Right hindlimb (tissue), 1 donor: Measurements from ENCODE around the gene BHMT2.
A peak's percentile ranks its signal among the peaks of the same experiment; 100 is the strongest.

ENCODE experiments used
- DNase-seq: peaks from one replicate; pipeline ENCODE4 v3.0.0-alpha.2; 2018

Gene BHMT2

DNA sequence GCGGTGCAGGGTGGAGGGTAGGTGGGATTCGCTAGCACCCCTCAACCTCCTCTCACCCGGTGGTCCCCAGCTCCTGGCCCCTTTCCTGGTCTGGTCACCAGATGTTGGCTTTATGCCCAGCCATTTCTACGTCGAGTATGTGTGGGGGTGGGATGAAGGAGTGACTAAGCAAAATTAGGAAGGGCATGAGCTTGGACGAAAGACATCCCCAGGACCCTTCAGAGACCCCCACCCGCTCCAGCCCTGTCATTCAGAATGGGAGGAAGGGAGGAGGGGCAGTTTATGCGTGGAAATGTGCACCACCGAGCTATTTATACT, 742 bp downstream of the BHMT2 start:
- peak; percentile 48 for DNase-seq

DNA sequence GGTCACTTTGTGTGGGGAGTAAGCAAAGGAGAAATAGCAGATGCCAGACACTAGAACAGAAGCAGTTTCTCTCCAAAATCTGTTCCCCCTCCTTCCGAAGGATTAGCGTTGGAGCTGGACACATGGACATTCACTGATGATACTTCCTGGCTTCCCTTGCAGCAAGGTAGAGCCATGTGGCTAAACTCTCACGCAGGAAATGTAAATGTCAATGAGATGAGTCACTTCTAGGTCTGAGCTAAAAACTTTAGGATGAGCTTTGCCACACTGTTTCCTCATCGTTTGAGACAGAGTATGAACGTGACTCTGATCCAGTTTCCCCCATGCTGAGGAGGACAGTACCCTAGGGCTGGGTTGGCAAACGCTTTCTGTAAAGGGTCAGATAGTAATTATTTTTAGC, 5.1 kb downstream of the BHMT2 start:
- no peak for DNase-seq

DNA sequence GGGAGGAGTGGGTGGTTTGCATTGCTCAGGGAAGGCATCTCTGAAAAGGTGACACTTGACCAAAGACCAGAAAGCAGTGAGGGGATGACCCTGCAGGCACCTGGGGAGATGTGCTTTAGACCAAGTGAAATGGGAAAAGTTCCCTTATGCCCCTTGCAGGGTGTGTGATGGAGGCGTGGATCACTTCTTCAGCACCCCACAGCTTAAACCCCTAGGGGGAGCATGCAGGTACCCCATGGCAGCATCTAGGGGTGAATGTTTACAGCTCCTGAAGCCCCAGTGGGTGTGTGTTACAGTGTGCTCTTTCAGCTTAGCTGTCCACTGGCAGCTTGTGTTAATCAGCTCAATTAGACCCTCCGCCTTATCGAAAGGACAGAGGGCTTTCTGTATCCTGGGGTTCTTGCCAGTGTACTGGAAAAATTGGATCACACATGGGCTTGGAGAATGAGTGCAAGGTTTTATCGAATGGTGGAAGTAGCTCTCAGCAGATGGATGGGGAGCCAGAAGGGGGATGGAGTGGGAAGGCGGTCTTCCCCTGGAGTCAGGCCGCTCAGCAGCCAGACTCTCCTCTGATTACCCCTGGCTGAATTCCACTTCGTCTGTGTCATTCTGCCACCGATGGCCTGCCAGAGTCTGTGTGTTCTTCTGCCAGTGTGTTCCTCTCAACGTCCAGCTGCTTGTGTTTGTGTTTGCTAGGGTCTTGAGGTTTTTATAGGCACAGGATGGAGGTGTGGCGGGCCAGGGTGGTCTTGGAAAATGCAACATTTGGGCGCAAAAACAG, 6.3 kb downstream of the BHMT2 start:
- DNase-seq: no peak

DNA sequence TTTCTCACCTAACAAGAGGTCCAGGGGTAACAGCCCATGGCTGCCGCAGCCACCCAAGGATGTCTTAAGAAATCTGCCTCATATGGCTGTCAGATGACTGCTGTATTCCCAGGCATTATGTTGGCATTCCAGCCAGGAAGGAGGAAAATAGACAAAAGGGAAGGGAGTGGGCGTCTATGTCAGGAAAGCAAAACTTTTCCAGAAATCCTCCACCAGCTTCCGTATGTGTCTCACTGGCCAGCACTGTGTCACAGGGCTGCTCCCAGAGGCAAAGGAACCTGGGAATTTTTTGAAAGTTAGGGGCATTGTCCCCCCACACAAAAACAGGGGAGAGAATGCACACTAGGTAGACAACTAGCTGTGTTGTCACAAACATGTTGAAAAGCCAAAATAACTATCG, 7.3 kb downstream of the BHMT2 start:
- no peak for DNase-seq

GRCh38 chr5:79077680-79078365, 8.3 kb downstream of the BHMT2 start:
- no peak for DNase-seq

DNA sequence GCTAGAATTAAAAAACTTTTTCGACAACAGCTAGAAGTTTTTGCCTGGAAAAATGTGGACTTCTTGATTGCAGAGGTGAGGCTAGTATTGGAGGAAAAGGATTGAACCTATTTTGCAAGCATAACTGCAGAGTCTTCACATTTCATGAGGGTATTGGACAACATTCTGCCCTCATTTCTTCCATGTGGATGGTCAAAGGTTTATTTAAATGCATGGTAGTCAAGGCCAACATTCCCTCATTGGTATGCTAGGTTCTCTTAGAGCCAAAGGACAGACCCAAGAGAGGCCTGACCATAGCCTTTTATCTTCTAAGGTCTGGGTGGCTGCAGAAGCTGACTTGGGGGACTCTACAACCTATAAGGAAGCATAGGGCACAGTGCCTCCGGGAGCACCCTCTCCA, 11.2 kb downstream of the BHMT2 start:
- no peak for DNase-seq

DNA sequence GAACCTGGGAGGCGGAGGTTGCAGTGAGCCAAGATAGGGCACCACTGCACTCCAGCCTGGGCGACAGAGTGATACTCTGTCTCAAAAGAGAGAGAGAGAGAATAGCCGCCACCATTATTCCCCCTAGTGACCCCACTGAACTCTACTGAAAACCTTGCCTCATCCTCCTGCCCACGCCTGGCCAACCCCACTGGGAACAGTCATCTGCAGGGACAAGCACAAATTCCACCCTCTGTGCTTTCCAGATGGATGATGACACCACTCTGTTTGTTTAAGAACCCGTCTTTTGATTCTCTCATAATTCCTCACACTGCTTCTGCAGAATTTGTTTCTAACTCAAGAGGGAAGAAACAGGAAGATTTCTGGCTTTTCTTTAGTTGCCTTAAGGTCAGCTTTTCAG, 12.2 kb downstream of the BHMT2 start:
- no peak for DNase-seq

GRCh38 chr5:79086116-79086515, 16.5 kb downstream of the BHMT2 start:
- DNase-seq: no peak

DNA sequence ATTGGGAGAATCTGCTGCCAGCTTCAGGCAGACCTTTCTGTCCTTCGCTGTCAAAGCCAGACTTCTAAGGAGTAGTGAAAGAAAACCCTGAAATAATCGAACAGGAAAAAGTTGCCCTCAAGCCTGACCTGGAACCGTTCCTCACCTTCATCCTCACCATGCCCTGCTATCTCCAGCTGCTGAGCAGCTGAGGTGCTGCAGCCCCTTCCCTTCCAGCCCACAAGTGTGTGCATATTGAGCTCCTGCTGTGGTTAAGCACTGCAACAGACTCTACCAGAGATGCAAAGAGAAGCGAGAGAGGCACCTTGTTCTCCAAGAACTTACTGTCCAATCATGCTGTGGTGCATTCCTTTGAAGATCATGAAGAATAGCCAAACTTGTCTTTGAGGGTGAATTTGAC, 18.9 kb downstream of the BHMT2 start:
- DNase-seq: no peak

- DNase-seq: no peak
Observed at GRCh38 chr5:79091064-79091463, 21.5 kb downstream of the BHMT2 start.

DNA sequence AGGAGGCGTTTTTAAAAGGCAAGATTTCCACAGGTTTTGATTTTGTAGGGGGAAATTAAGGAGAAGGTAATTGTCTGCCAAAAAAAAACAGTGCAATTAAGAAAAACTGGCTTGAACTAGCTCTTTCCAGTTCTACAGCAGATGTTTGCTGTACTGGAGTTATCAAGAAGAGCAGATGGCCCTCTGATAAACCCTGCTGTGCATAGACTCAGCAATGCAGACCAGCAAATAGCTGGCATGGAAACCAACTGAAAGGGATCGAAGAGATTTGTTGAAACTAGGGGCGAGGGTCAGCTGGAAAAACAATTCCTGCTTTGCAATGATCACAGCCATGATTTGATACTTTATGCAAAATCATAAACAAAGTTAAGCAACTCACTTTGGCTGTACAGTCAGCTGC, 24.2 kb downstream of the BHMT2 start:
- no peak for DNase-seq

- DNase-seq: no peak
Observed at GRCh38 chr5:79105868-79106267, 36.3 kb downstream of the BHMT2 start.

DNA sequence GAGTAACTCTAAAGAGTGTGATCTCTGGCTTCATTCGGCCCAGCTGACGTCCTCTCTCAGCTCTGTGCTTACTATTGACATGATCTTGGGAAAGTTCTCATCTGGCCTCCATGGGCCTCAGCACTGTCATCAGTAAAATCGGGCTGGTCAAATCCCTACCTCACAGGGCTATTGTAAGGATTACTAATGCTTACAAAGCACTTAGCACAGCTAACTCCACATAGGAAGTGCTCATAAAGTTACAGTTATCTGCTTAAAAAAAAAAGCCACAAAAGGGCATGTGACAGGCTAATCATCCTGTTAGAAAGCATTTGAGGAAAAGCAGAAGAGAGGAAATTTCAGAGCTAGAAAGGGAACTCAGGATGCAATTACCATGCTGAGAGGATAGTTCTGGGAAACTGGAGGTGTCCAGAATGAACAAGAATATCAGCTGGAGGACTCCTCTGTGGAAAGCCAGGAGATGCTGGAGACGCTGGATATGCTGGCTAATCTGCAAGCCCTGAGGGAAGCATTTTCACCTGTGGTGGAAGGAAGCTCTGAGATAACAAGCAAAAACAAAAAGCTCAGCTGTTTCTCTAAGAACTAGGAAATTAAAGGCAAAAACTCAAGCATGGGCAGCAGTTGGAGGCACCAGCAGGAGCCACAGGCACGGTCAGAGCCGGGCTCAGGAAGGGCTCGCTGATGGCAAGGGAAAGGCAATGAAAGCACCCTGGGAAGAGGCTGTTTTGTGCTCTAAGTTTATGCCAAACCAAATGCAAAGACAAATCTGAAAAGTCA, 37.6 kb downstream of the BHMT2 start:
- DNase-seq: no peak

DNA sequence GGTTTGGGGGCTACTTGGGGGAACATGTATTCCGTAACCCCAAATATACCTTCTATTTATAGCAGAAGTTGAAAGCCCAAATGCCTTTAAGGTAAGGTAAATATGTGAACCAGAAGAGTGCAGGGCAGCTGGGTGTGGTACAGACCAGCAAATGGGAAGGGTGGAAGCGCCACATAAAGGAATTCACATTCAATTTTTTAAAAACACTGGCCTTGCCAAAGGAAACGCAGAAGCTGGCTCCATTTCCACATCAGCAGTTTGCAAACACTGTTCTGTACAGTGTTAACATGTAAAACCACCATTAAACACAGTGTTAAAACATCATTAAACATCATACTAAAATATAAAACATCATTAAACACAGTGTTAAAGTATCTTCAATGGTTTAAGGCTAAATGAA, 38.5 kb downstream of the BHMT2 start:
- no peak for DNase-seq

GRCh38 chr5:79108792-79109191, 39.2 kb downstream of the BHMT2 start:
- DNase-seq: no peak

DNA sequence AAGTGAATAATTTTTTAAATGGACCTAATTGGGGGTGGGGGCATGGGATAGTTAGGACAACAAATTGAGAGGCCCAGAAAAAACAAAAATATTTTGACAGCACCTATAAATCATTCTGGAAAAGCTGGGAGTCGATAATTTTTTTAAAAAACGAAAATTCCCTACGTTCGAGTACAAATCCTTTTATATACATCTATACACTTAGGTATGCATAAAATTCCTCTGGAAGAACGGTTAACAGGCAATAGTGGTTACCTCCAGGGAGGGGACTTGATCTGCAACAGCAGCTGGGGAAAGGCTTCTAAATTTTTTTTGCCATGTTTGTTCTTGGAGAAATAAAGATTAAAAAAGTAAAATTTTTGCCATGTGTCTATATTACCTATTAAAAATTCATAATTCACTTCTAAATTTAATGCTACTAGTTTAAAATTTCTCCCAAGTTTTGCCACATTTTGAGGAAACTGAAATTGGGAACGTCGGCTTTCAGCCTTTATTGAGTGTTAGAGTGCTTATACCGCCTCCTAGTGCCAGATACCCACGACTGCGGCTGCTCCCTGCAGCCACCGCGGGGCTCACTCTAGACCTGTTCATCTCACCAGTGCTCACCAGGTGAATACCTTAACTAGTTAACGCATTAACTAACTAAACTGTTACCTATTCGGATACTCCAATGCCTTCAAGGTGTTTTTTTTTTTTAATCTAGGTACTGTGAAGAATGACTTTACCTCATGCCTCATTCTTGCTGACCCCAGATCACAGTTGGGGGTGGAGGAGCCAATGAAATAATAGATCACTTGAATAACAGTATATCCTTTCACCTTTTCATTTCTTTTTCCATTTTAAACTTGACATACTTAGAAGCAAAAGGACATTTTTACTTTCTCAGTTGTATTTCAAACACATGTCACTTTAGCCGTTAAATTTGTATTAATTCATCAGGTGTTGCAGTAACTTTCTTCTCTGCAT, 40.2 kb downstream of the BHMT2 start:
- no peak for DNase-seq

GRCh38 chr5:79111387-79111959, 41.9 kb downstream of the BHMT2 start, which contains the start of gene BHMT:
Gene BHMT, plus strand, starts transcription at chr5:79111809. Its CDS starts 77 bp downstream, at chr5:79111886.
- DNase-seq: no peak

- no peak for DNase-seq
Observed at GRCh38 chr5:79111960-79112702, 42.6 kb downstream of the BHMT2 start.

GRCh38 chr5:79112703-79113058, 43.1 kb downstream of the BHMT2 start:
- no peak for DNase-seq

DNA sequence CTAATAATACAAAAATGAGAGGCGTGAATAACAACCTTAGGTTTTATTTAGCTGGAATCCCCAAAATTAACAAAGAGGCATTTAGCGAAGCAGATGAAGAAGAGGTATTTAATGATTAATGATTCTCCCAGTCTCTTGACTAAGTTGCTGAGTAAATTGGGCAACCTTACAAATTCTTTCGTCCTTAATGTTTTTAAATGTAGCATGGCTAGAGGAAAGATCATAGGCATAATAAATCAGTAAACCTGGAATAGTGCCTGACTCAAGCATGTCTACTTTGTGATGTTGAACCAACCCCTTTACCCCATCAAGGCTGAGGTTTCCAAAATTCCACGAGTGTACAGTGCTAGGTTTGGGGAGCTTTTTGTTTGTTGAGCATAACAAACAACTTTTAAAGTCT, 49.9 kb downstream of the BHMT2 start:
- no peak for DNase-seq

GRCh38 chr5:79120221-79120620, 50.7 kb downstream of the BHMT2 start:
- DNase-seq: no peak

DNA sequence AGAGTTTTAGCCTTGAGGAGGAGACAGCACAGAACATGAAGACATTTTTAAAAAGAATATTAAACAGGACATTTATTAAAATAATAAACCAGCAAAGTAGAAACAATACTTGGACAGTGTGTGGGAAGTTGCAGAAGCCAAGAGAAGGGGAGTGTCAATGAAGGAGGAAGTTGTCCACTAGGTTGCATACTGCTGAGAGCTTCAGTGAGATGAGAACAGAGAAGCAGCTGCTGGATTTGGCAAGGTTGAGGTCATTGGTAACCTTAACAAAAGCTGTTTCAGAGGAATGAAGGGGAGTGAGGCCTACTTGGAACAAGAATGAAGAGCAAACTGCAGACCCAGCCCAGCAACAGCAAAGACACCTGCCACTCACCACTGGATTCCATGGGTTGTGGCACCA, 53.4 kb downstream of the BHMT2 start:
- no peak for DNase-seq
